DOHH2 (cell line): ENCODE results near the gene ANKS3.

Experiments used
- CTCF ChIP-seq: fragments of 200-600 bp; sonication (generic); IDR thresholded peaks from one replicate; pipeline ENCODE4 v1.5.1; 2014; ENCODE audit warnings: antibody characterized with exemption, mild to moderate bottlenecking, low read depth, low read length; ENCODE audit not compliant: poor library complexity, severe bottlenecking
- EZH2phosphoT487 ChIP-seq: fragments of 200-600 bp; sonication (generic); IDR thresholded peaks from 2 replicates; pipeline ENCODE4 v1.6.1; 2017; ENCODE audit warnings: borderline replicate concordance, mild to moderate bottlenecking, antibody characterized with exemption, low read length, moderate library complexity, mixed read lengths

DNA sequence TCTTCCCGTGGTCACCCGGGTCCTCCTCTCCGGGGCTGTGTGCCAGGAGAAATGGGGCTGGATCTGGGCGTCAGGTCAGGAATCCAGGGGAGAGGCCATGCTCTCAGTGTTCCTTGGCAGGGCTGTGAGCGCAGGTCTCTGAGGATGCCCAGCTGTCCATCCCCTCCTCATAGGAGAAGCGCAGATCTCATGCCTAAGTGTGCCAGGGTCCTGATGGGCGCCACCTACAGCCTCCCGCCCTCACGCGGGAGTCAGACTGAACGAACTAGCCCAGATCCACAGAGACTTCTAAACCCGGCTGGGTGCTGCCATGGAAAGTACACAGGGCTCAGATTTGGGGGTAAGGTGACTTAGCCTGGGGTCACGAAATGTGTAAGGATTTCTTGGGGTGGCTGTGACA, 85.2 kb downstream of the ANKS3 start:
- no peak for TF ChIP-seq CTCF
- TF ChIP-seq EZH2phosphoT487 = no peak
